Uterus (tissue), 4 donors: ENCODE measurements around the gene CCDC91. TPM values are rescaled to one million over a fixed set of nuclear protein-coding genes. Genes with fewer than 3 reads are reported as not detected.

Experiments used
- DNase-seq, 2 donors: peaks; one replicate each; pipeline ENCODE4 v3.0.0-alpha.2; 2019 to 2020
- H3K27ac ChIP-seq, 2 donors: fragments of 200-600 bp; sonication (generic); 1 replicate in 1 of 2; 2 replicates in 1 of 2; pipeline ENCODE4 v1.5.1; 2016 to 2018
- H3K27me3 ChIP-seq, 2 donors: fragments of 200-600 bp; sonication (generic); one replicate each; pipeline ENCODE4 v1.5.1; 2018 to 2019; ENCODE audit warnings: control low read depth in 1 of 2
- H3K36me3 ChIP-seq, 2 donors: fragments of 200-600 bp; sonication (generic); one replicate each; pipeline ENCODE4 v1.5.1; 2019; ENCODE audit warnings: control low read depth in 1 of 2
- H3K4me1 ChIP-seq, 2 donors: fragments of 200-600 bp; sonication (generic); one replicate each; pipeline ENCODE4 v1.5.1; 2018 to 2019; ENCODE audit warnings: control low read depth in 1 of 2
- H3K4me3 ChIP-seq, 2 donors: fragments of 200-600 bp; sonication (generic); 1 replicate in 1 of 2; 2 replicates in 1 of 2; pipeline ENCODE4 v1.5.1; 2018 to 2019; ENCODE audit warnings: mild to moderate bottlenecking in 1 of 2
- H3K9me3 ChIP-seq, 2 donors: fragments of 200-600 bp; sonication (generic); one replicate each; pipeline ENCODE4 v1.5.1; 2019; ENCODE audit warnings: control low read depth in 1 of 2
- CTCF ChIP-seq, 4 experiments: fragments of 200-600 bp in 2 of 4; fragments of 450-650 bp in 2 of 4; sonication (generic) in 2 of 4; IDR thresholded peaks; one replicate each; pipeline ENCODE4 v1.5.1; 2016 to 2019; ENCODE audit warnings: antibody characterized with exemption in 4 of 4, mild to moderate bottlenecking in 2 of 4, moderate library complexity in 1 of 4
- POLR2A ChIP-seq, 2 donors: fragments of 450-650 bp; IDR thresholded peaks; one replicate each; pipeline ENCODE4 v1.6.1; 2016; ENCODE audit warnings: antibody characterized with exemption in 2 of 2, mild to moderate bottlenecking in 1 of 2, moderate library complexity in 1 of 2
- intact Hi-C: fragments of 100-400 bp; cut with DNase I; formaldehyde crosslinking; loops from one replicate; pipeline ENCODE4 v1.15.1; 2023; ENCODE audit warnings: low total_unique reads
- total RNA-seq, 4 donors: library from RNA; depleted of rRNA in 3 of 4; stranded (reverse); fragments of >200 nt in 3 of 4; gene quantifications; one replicate each; pipeline versions ENCODE4 v1.1.0 to v1.2.4, GENCODE V29; 2014 to 2023
- donor health status: DM: yes; HTN: yes; CAD: no.

CCDC91 gene
- total RNA-seq, 4 donors from 2014 or later = 24.7 to 49.7 (median 41.0) TPM

- TF ChIP-seq POLR2A (IDR thresholded peaks at IDR 0.05) (no peak), CTCF (IDR thresholded peaks at IDR 0.05) (no peak)
- Histone ChIP-seq H3K36me3 (no peaks in the 10 kb centered on the region), H3K4me3 (no peak overlapping the region), H3K9me3 (peaks cover 0 to 3% of the 10 kb centered on the region in 2 donors), H3K4me1 (no peaks in the 10 kb centered on the region), H3K27me3 (no peaks in the 10 kb centered on the region), H3K27ac (no peak overlapping the region)
- intact Hi-C loops = no loop called here
- no peak for DNase-seq
These were observed 29.6 kb downstream of the CCDC91 start for GRCh38 chr12:28219827-28220226.

- no peak for DNase-seq
- no peak overlapping the region for H3K27ac ChIP-seq
- H3K4me1 ChIP-seq = no peaks in the 10 kb centered on the region
- no peak overlapping the region for H3K4me3 ChIP-seq
- TF ChIP-seq CTCF (IDR thresholded peaks at IDR 0.05) (no peak), POLR2A (IDR thresholded peaks at IDR 0.05) (no peak)
- H3K9me3 ChIP-seq = peaks cover 0 to 3% of the 10 kb centered on the region in 2 donors
- intact Hi-C loops = no loop called here
- H3K36me3 ChIP-seq = no peaks in the 10 kb centered on the region
- no peaks in the 10 kb centered on the region for H3K27me3 ChIP-seq
These were observed 31.9 kb downstream of the CCDC91 start for GRCh38 chr12:28222081-28222700.

- Histone ChIP-seq H3K4me3 (no peak overlapping the region), H3K27ac (no peak overlapping the region), H3K4me1 (no peaks in the 10 kb centered on the region), H3K9me3 (peaks cover 0 to 3% of the 10 kb centered on the region in 2 donors), H3K27me3 (no peaks in the 10 kb centered on the region), H3K36me3 (no peaks in the 10 kb centered on the region)
- intact Hi-C loops = no loop called here
- TF ChIP-seq POLR2A (IDR thresholded peaks at IDR 0.05) (no peak), CTCF (IDR thresholded peaks at IDR 0.05) (no peak)
- DNase-seq = no peak
These were observed 32.8 kb downstream of the CCDC91 start for GRCh38 chr12:28223025-28223554.

GRCh38 chr12:28223858-28224257 lies 33.6 kb downstream of the CCDC91 start:
- peaks cover 0 to 3% of the 10 kb centered on the region in 2 donors for H3K9me3 ChIP-seq
- no peak overlapping the region for H3K4me3 ChIP-seq
- TF ChIP-seq POLR2A (IDR thresholded peaks at IDR 0.05) = no peak
- no peak for TF ChIP-seq CTCF (IDR thresholded peaks at IDR 0.05)
- DNase-seq = no peak
- intact Hi-C loops = no loop called here
- no peaks in the 10 kb centered on the region for H3K27me3 ChIP-seq
- H3K27ac ChIP-seq = no peak overlapping the region
- no peaks in the 10 kb centered on the region for H3K36me3 ChIP-seq
- H3K4me1 ChIP-seq = no peaks in the 10 kb centered on the region

- intact Hi-C loops = no loop called here
- TF ChIP-seq POLR2A (IDR thresholded peaks at IDR 0.05) = no peak
- TF ChIP-seq CTCF (IDR thresholded peaks at IDR 0.05) = no peak
- DNase-seq = no peak
- H3K4me3 ChIP-seq = no peak overlapping the region
- no peaks in the 10 kb centered on the region for H3K27me3 ChIP-seq
- no peaks in the 10 kb centered on the region for H3K4me1 ChIP-seq
- H3K27ac ChIP-seq = no peak overlapping the region
- no peaks in the 10 kb centered on the region for H3K9me3 ChIP-seq
- no peaks in the 10 kb centered on the region for H3K36me3 ChIP-seq
These were observed 36.4 kb downstream of the CCDC91 start for GRCh38 chr12:28226705-28227104.
